Panc1 (cell line): ENCODE data around the gene SLC26A3. TPM values are rescaled to one million over a fixed set of nuclear protein-coding genes. Genes with fewer than 3 reads are reported as not detected.

Experiments
- ATAC-seq: fragments of 200-7000 bp; cut with Tn5 transposase; 2 replicates; pipeline ENCODE4 v1.9.1; 2020; ENCODE audit warnings: mild to moderate bottlenecking, moderate library complexity
- BruUV-seq: library from RNA; stranded (reverse); fragments of 400-500 nt; replicated peaks from 2 replicates; lab custom pipeline; 2021; lab: Mats Ljungman, UMichigan
- CTCF ChIA-PET: fragments of 300-600 bp; sonication (Branson Sonifier 250); formaldehyde crosslinking; loops from one replicate; lab custom pipeline; 2022; ENCODE audit warnings: antibody characterized with exemption; lab: Charles Lee
- POLR2A ChIA-PET: fragments of 300-600 bp; sonication (Branson Sonifier 250); formaldehyde crosslinking; loops from one replicate; lab custom pipeline; 2022; ENCODE audit warnings: antibody characterized with exemption; lab: Charles Lee
- DNase-seq: peaks from one replicate; pipeline ENCODE4 v3.0.0-alpha.2; 2010; ENCODE audit warnings: low read depth, low spot score
- H3K27ac ChIP-seq: 2 replicates; pipeline ENCODE4 v1.5.1; 2011; ENCODE audit warnings: mild to moderate bottlenecking, low read length, inconsistent platforms
- H3K27me3 ChIP-seq: fragments of 200-500 bp; sonication (Bioruptor generic); 2 replicates; pipeline ENCODE4 v1.6.0; 2014; ENCODE audit warnings: low read length, inconsistent platforms; ENCODE audit not compliant: control insufficient read depth, insufficient read depth
- H3K36me3 ChIP-seq: fragments of 200-500 bp; sonication (Bioruptor generic); 2 replicates; pipeline ENCODE4 v1.5.1; 2014; ENCODE audit warnings: inconsistent platforms, mild to moderate bottlenecking, low read length, moderate library complexity; ENCODE audit not compliant: control insufficient read depth, insufficient read depth
- H3K4me1 ChIP-seq: 2 replicates; pipeline ENCODE4 v1.5.1; 2011; ENCODE audit warnings: inconsistent platforms, mild to moderate bottlenecking, low read length, moderate library complexity; ENCODE audit not compliant: control insufficient read depth, insufficient read depth
- H3K4me3 ChIP-seq, 2 experiments: 2 replicates each; pipeline ENCODE4 v1.5.1; 2011 to 2012; ENCODE audit warnings: low read depth in 2 of 2, low read length in 2 of 2, mild to moderate bottlenecking in 2 of 2, inconsistent platforms in 1 of 2, moderate library complexity in 1 of 2
- H3K9me3 ChIP-seq: fragments of 200-500 bp; sonication (Bioruptor generic); 2 replicates; pipeline ENCODE4 v1.5.1; 2014; ENCODE audit warnings: low read depth, mild to moderate bottlenecking, inconsistent platforms, low read length, moderate library complexity; ENCODE audit not compliant: control insufficient read depth, insufficient read depth
- POLR2AphosphoS5 ChIP-seq: IDR thresholded peaks from 2 replicates; pipeline ENCODE4 v1.6.1; 2012; ENCODE audit warnings: mild to moderate bottlenecking, low read depth, low read length, moderate library complexity
- SIN3A ChIP-seq: IDR thresholded peaks from 2 replicates; pipeline ENCODE4 v1.6.1; 2012; ENCODE audit warnings: low read depth, mild to moderate bottlenecking, low read length, moderate library complexity, borderline replicate concordance; ENCODE audit not compliant: insufficient read depth
- TCF7L2 ChIP-seq: IDR thresholded peaks from 2 replicates; pipeline ENCODE4 v1.6.1; 2011; ENCODE audit warnings: mild to moderate bottlenecking, low read depth, low read length, inconsistent platforms
- in situ Hi-C: cut with HindIII; loops from 2 replicates; pipeline ENCODE4 v1.10.0; 2016; ENCODE audit warnings: low sequenced_read_pairs, low pct_unique_long_range_greater_than_20kb
- intact Hi-C: fragments of 100-400 bp; cut with micrococcal nuclease; formaldehyde crosslinking; loops from one replicate; pipeline ENCODE4 v1.10.0; 2022; ENCODE audit not compliant: unreplicated experiment
- total RNA-seq: library from RNA; stranded (reverse); gene quantifications from one replicate; pipeline ENCODE4 v1.2.1, GENCODE V29; 2021; ENCODE audit not compliant: unreplicated experiment
- TF ChIP-seq, protein P1 (sequence below), 2 experiments: IDR thresholded peaks; 2 replicates each; pipeline ENCODE4 v1.6.1; 2011 to 2012; ENCODE audit warnings: low read depth in 2 of 2, control low read depth in 1 of 2, low read length in 1 of 2, mild to moderate bottlenecking in 1 of 2, moderate library complexity in 1 of 2; ENCODE audit not compliant: insufficient read depth in 1 of 2
- TF ChIP-seq, protein P2 (sequence below): fragments of 450-650 bp; IDR thresholded peaks from 2 replicates; pipeline ENCODE4 v1.5.1; 2017; ENCODE audit warnings: mild to moderate bottlenecking

SLC26A3 gene
- total RNA-seq, 1 experiment from 2014 or later = 0.36 TPM

DNA sequence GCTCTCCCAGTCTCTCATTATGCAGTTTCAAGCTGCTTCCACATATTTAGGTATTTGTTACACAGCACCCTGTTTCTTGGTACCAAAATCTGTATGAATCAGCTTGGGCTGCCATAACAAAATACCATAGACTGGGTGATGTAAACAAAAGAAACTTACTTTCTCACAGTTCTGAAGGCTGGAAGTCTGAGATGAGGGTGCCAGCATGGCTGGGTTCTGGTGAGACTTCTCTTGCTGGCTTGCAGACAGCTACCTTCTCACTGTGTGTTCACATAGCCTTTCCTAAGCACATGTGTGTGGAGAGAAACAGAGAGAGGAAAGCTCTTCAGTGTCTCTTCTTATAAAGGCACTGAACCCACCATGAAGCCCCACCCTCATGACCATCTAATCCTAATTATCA is 74.7 kb downstream of the SLC26A3 start:
- in situ Hi-C loops = no loop called here
- intact Hi-C loops = loop anchor here (5.0 to 10.0 kb wide), 2 partner anchors 133 to 526 kb away; no protein-coding TSS in a partner anchor
- ChIA-PET CTCF (interaction anchor here (0.6 kb wide), 1 partner anchor 34 kb away, joined by 3 read pairs; no protein-coding TSS in a partner anchor), POLR2A (interaction anchor here (0.5 kb wide), 1 partner anchor 65 kb away, joined by 3 read pairs; no protein-coding TSS in a partner anchor)
- BruUV-seq = no TSS peak
- TF ChIP-seq, protein P1, sequence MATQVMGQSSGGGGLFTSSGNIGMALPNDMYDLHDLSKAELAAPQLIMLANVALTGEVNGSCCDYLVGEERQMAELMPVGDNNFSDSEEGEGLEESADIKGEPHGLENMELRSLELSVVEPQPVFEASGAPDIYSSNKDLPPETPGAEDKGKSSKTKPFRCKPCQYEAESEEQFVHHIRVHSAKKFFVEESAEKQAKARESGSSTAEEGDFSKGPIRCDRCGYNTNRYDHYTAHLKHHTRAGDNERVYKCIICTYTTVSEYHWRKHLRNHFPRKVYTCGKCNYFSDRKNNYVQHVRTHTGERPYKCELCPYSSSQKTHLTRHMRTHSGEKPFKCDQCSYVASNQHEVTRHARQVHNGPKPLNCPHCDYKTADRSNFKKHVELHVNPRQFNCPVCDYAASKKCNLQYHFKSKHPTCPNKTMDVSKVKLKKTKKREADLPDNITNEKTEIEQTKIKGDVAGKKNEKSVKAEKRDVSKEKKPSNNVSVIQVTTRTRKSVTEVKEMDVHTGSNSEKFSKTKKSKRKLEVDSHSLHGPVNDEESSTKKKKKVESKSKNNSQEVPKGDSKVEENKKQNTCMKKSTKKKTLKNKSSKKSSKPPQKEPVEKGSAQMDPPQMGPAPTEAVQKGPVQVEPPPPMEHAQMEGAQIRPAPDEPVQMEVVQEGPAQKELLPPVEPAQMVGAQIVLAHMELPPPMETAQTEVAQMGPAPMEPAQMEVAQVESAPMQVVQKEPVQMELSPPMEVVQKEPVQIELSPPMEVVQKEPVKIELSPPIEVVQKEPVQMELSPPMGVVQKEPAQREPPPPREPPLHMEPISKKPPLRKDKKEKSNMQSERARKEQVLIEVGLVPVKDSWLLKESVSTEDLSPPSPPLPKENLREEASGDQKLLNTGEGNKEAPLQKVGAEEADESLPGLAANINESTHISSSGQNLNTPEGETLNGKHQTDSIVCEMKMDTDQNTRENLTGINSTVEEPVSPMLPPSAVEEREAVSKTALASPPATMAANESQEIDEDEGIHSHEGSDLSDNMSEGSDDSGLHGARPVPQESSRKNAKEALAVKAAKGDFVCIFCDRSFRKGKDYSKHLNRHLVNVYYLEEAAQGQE (IDR thresholded peaks at IDR 0.05; ENCODE audit: insufficient read depth in 1 of 2, low read depth in 2 of 2, low read length in 1 of 2) = no peak
- TF ChIP-seq TCF7L2 (no peak), SIN3A (no peak), POLR2AphosphoS5 (no peak)
- TF ChIP-seq, protein P2, sequence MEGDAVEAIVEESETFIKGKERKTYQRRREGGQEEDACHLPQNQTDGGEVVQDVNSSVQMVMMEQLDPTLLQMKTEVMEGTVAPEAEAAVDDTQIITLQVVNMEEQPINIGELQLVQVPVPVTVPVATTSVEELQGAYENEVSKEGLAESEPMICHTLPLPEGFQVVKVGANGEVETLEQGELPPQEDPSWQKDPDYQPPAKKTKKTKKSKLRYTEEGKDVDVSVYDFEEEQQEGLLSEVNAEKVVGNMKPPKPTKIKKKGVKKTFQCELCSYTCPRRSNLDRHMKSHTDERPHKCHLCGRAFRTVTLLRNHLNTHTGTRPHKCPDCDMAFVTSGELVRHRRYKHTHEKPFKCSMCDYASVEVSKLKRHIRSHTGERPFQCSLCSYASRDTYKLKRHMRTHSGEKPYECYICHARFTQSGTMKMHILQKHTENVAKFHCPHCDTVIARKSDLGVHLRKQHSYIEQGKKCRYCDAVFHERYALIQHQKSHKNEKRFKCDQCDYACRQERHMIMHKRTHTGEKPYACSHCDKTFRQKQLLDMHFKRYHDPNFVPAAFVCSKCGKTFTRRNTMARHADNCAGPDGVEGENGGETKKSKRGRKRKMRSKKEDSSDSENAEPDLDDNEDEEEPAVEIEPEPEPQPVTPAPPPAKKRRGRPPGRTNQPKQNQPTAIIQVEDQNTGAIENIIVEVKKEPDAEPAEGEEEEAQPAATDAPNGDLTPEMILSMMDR = no peak
- Histone ChIP-seq H3K36me3 (no peaks in the 10 kb centered on the region), H3K4me1 (no peaks in the 10 kb centered on the region), H3K4me3 (no peak overlapping the region), H3K27ac (no peak overlapping the region), H3K9me3 (no peaks in the 10 kb centered on the region), H3K27me3 (peaks cover 6% of the 10 kb centered on the region; the same call in 1 of the 2 replicates)
- no peak for DNase-seq
- no peak for ATAC-seq

DNA sequence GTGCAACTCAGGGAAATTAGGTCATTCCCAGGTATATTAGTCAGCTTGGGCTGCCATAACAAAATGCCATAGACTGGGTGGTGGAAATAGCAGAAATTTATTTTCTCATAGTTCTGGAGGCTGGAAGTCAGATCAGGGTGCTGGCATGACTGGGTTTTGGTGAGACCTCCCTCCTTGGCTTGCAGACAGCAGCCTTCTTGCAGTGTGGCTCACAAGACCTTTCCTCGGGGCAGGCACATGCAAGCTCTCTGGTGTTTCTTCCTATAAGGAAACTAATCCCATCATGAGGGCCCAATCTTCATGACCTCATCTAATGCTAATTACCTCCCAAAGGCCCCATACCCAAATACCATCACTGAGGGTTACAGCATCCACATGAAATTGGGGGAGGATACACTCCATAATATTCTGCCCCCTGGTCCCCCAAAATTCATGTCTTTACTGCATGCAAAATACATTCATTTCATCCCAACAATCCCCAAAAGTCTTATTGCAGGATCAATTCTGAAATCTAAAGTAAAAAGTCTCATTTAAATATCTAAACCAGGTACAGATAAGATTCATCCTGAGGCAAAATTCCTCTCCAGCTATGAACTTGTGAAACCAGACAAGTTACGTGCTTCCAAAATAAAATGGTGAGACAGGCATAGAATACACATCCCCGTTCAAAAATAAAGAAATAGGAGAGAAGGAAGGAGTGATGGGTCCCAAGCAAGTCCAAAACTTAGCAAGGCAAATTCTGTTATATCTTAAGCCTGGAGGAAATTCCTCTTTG is 76.5 kb downstream of the SLC26A3 start:
- H3K4me3 ChIP-seq = no peak overlapping the region
- H3K9me3 ChIP-seq = no peaks in the 10 kb centered on the region
- in situ Hi-C loops = no loop called here
- DNase-seq (no peak), ATAC-seq (no peak)
- no peaks in the 10 kb centered on the region for H3K4me1 ChIP-seq
- H3K36me3 ChIP-seq = no peaks in the 10 kb centered on the region
- no peak overlapping the region for H3K27ac ChIP-seq
- ChIA-PET CTCF (interaction anchor here (0.8 to 1.1 kb wide), 2 partner anchors 148 to 264 kb away, joined by 3 read pairs; no protein-coding TSS in a partner anchor), POLR2A (no interaction called here)
- no TSS peak for BruUV-seq
- intact Hi-C loops = loop anchor here (5.0 to 10.0 kb wide), 2 partner anchors 132 to 524 kb away; no protein-coding TSS in a partner anchor
- TF ChIP-seq, protein P1 (IDR thresholded peaks at IDR 0.05; ENCODE audit: insufficient read depth in 1 of 2, low read depth in 2 of 2, low read length in 1 of 2) = no peak
- TF ChIP-seq, protein P2 = no peak
- TF ChIP-seq POLR2AphosphoS5 (no peak), SIN3A (no peak), TCF7L2 (no peak)
- H3K27me3 ChIP-seq = peaks cover 6% of the 10 kb centered on the region; the same call in 1 of the 2 replicates
